Large intestine (tissue), 3 donors: ENCODE measurements around the gene PARVA. TPM values are rescaled to one million over a fixed set of nuclear protein-coding genes. Genes with fewer than 3 reads are reported as not detected.
A peak's percentile ranks its signal among the peaks of the same experiment; 100 is the strongest.

Experiments
- DNase-seq, 2 donors: peaks; one replicate each; pipeline versions ENCODE4 v3.0.0 to v3.0.0-alpha.2; 2013
- H3K27ac ChIP-seq: one replicate; pipeline ENCODE4 v1.5.1; 2013; ENCODE audit warnings: low read length
- H3K27me3 ChIP-seq: 2 replicates; pipeline ENCODE4 v1.6.1; 2013; ENCODE audit warnings: low read length; ENCODE audit not compliant: control insufficient read depth, insufficient read depth
- H3K36me3 ChIP-seq: 2 replicates; pipeline ENCODE4 v1.6.1; 2013; ENCODE audit warnings: low read length; ENCODE audit not compliant: control insufficient read depth, insufficient read depth
- H3K4me1 ChIP-seq: one replicate; pipeline ENCODE4 v1.6.1; 2013; ENCODE audit warnings: low read length; ENCODE audit not compliant: control insufficient read depth, insufficient read depth
- H3K4me3 ChIP-seq: one replicate; pipeline ENCODE4 v1.5.1; 2013; ENCODE audit warnings: low read length
- H3K9me3 ChIP-seq: one replicate; pipeline ENCODE4 v1.6.1; 2013; ENCODE audit warnings: mild to moderate bottlenecking, low read depth, low read length, moderate library complexity; ENCODE audit not compliant: control insufficient read depth
- WGBS: methylation state at CpG from one replicate; pipeline ENCODE4 v1.1.5; 2013; ENCODE audit warnings: low lambda C conversion rate; ENCODE audit not compliant: insufficient coverage; 5-methylcytosine and 5-hydroxymethylcytosine counted together
- polyA plus RNA-seq: library from polyadenylated mRNA; unstranded; fragments of 120-200 nt; gene quantifications from one replicate; pipeline ENCODE4 v1.2.1, GENCODE V29; 2013

PARVA gene
- polyA plus RNA-seq, 1 donor: 35.9 TPM

GRCh38 chr11:12496181-12497025, 119.0 kb downstream of the PARVA start:
- no peaks in the 10 kb centered on the region for H3K4me1 ChIP-seq
- H3K27me3 ChIP-seq: no peaks in the 10 kb centered on the region
- H3K36me3 ChIP-seq: peaks cover 14% of the 10 kb centered on the region
- no peak overlapping the region for H3K4me3 ChIP-seq
- H3K27ac ChIP-seq: no peak overlapping the region
- no peaks in the 10 kb centered on the region for H3K9me3 ChIP-seq
- no peak for DNase-seq
- no CpG with 5 or more reads among the region's 6 CpGs for WGBS

- no peak overlapping the region for H3K27ac ChIP-seq
- no peak overlapping the region for H3K4me3 ChIP-seq
- H3K9me3 ChIP-seq: no peaks in the 10 kb centered on the region
- H3K27me3 ChIP-seq: no peaks in the 10 kb centered on the region
- no peaks in the 10 kb centered on the region for H3K4me1 ChIP-seq
- DNase-seq: no peak
- no CpG with 5 or more reads among the region's 7 CpGs for WGBS
- H3K36me3 ChIP-seq: peaks cover 14% of the 10 kb centered on the region
Measured at GRCh38 chr11:12497431-12497830, 120.1 kb downstream of the PARVA start.

- DNase-seq: no peak
- Histone ChIP-seq H3K27me3 (no peaks in the 10 kb centered on the region), H3K36me3 (peaks cover 15% of the 10 kb centered on the region), H3K9me3 (no peaks in the 10 kb centered on the region), H3K4me1 (peaks cover 13% of the 10 kb centered on the region), H3K4me3 (no peak overlapping the region), H3K27ac (no peak overlapping the region)
- WGBS: 100% methylated on average over 1 of the region's 3 CpGs
Measured at GRCh38 chr11:12499071-12499470, 121.7 kb downstream of the PARVA start.

GRCh38 chr11:12502046-12502445, 124.7 kb downstream of the PARVA start:
- H3K27ac ChIP-seq: no peak overlapping the region
- DNase-seq: no peak
- no peaks in the 10 kb centered on the region for H3K9me3 ChIP-seq
- no peaks in the 10 kb centered on the region for H3K27me3 ChIP-seq
- WGBS: no CpG with 5 or more reads among the region's 2 CpGs
- H3K4me3 ChIP-seq: no peak overlapping the region
- H3K4me1 ChIP-seq: peaks cover 32% of the 10 kb centered on the region
- H3K36me3 ChIP-seq: peaks cover 10% of the 10 kb centered on the region

- Histone ChIP-seq H3K36me3 (peaks cover 6% of the 10 kb centered on the region), H3K27ac (peak overlapping the region; percentile 4), H3K4me3 (no peak overlapping the region), H3K4me1 (peaks cover 32% of the 10 kb centered on the region), H3K27me3 (no peaks in the 10 kb centered on the region), H3K9me3 (no peaks in the 10 kb centered on the region)
- peak; percentile 36 to 76 for DNase-seq
- no CpG with 5 or more reads among the region's 3 CpGs for WGBS
Measured at GRCh38 chr11:12503039-12503484, 125.7 kb downstream of the PARVA start.

GRCh38 chr11:12503886-12504285, 126.5 kb downstream of the PARVA start:
- Histone ChIP-seq H3K4me1 (peaks cover 32% of the 10 kb centered on the region), H3K4me3 (no peak overlapping the region), H3K27me3 (no peaks in the 10 kb centered on the region), H3K36me3 (peaks cover 4% of the 10 kb centered on the region), H3K27ac (no peak overlapping the region), H3K9me3 (no peaks in the 10 kb centered on the region)
- no peak for DNase-seq
- WGBS: no CpG with 5 or more reads among the region's 3 CpGs

- peak overlapping the region; percentile 8 for H3K27ac ChIP-seq
- H3K36me3 ChIP-seq: peaks cover 14% of the 10 kb centered on the region
- H3K9me3 ChIP-seq: no peaks in the 10 kb centered on the region
- H3K27me3 ChIP-seq: no peaks in the 10 kb centered on the region
- no CpG with 5 or more reads among the region's 2 CpGs for WGBS
- no peak overlapping the region for H3K4me3 ChIP-seq
- peak; percentile 48 to 73 for DNase-seq
- H3K4me1 ChIP-seq: peaks cover 32% of the 10 kb centered on the region
Measured at GRCh38 chr11:12505183-12505582, 127.8 kb downstream of the PARVA start.

GRCh38 chr11:12506404-12506921, 129.1 kb downstream of the PARVA start:
- no peak overlapping the region for H3K27ac ChIP-seq
- no peak for DNase-seq
- peaks cover 32% of the 10 kb centered on the region for H3K4me1 ChIP-seq
- H3K9me3 ChIP-seq: no peaks in the 10 kb centered on the region
- H3K4me3 ChIP-seq: no peak overlapping the region
- no peaks in the 10 kb centered on the region for H3K27me3 ChIP-seq
- H3K36me3 ChIP-seq: peaks cover 19% of the 10 kb centered on the region

GRCh38 chr11:12507391-12507790, 130.0 kb downstream of the PARVA start:
- H3K4me3 ChIP-seq: no peak overlapping the region
- WGBS: no CpG with 5 or more reads among the region's 4 CpGs
- no peaks in the 10 kb centered on the region for H3K27me3 ChIP-seq
- no peak overlapping the region for H3K27ac ChIP-seq
- peaks cover 32% of the 10 kb centered on the region for H3K4me1 ChIP-seq
- no peak for DNase-seq
- peaks cover 22% of the 10 kb centered on the region for H3K36me3 ChIP-seq
- H3K9me3 ChIP-seq: no peaks in the 10 kb centered on the region

GRCh38 chr11:12508151-12508751, 130.9 kb downstream of the PARVA start:
- Histone ChIP-seq H3K4me3 (no peak overlapping the region), H3K27me3 (no peaks in the 10 kb centered on the region), H3K36me3 (peaks cover 26% of the 10 kb centered on the region), H3K4me1 (peaks cover 26% of the 10 kb centered on the region), H3K9me3 (no peaks in the 10 kb centered on the region), H3K27ac (no peak overlapping the region)
- DNase-seq: no peak
- WGBS: no CpG with 5 or more reads among the region's 4 CpGs
